Spleen (tissue), 11 donors: Measurements from ENCODE around the gene SORBS2. TPM values are rescaled to one million over a fixed set of nuclear protein-coding genes. Genes with fewer than 3 reads are reported as not detected.

Experiments used
- DNase-seq: peaks from one replicate; pipeline ENCODE4 v3.0.0-alpha.2; 2020
- H3K27ac ChIP-seq, 8 donors: fragments of 200-600 bp; sonication (generic) in 7 of 8; 1 replicate in 4 of 8; 2 replicates in 4 of 8; pipeline versions ENCODE4 v1.5.0 to v1.8.0; 2016 to 2021; ENCODE audit warnings: inconsistent platforms in 4 of 8, mild to moderate bottlenecking in 4 of 8, moderate library complexity in 1 of 8
- H3K27me3 ChIP-seq, 7 donors: fragments of 200-600 bp; sonication (generic) in 6 of 7; replicated peaks in 1 of 7; 1 replicate in 4 of 7; 2 replicates in 3 of 7; pipeline versions ENCODE4 v1.5.0 to v1.8.0; 2016 to 2021; ENCODE audit warnings: inconsistent platforms in 3 of 7, mild to moderate bottlenecking in 1 of 7
- H3K36me3 ChIP-seq, 6 donors: fragments of 200-600 bp; sonication (generic) in 5 of 6; 1 replicate in 4 of 6; 2 replicates in 2 of 6; pipeline versions ENCODE4 v1.5.0 to v1.8.0; 2016 to 2021; ENCODE audit warnings: inconsistent platforms in 2 of 6
- H3K4me1 ChIP-seq, 6 donors: fragments of 200-600 bp; sonication (generic) in 5 of 6; 1 replicate in 3 of 6; 2 replicates in 3 of 6; pipeline versions ENCODE4 v1.5.0 to v1.8.0; 2016 to 2021; ENCODE audit warnings: inconsistent platforms in 3 of 6
- H3K4me3 ChIP-seq, 8 donors: fragments of 200-600 bp; sonication (generic) in 7 of 8; 1 replicate in 4 of 8; 2 replicates in 4 of 8; pipeline versions ENCODE4 v1.5.0 to v1.8.0; 2016 to 2021; ENCODE audit warnings: inconsistent platforms in 4 of 8, mild to moderate bottlenecking in 4 of 8, moderate library complexity in 2 of 8
- H3K9me3 ChIP-seq, 8 donors: fragments of 200-600 bp; sonication (generic) in 7 of 8; 1 replicate in 4 of 8; 2 replicates in 4 of 8; pipeline versions ENCODE4 v1.5.0 to v1.8.0; 2016 to 2021; ENCODE audit warnings: inconsistent platforms in 4 of 8
- POLR2A ChIP-seq, 3 donors: fragments of 450-650 bp; IDR thresholded peaks; one replicate each; pipeline ENCODE4 v1.5.1; 2017; ENCODE audit warnings: antibody characterized with exemption in 3 of 3, mild to moderate bottlenecking in 1 of 3
- POLR2AphosphoS5 ChIP-seq, 3 donors: sonication (generic); formaldehyde crosslinking; IDR thresholded peaks; one replicate each; pipeline ENCODE4 v1.5.1; 2017; ENCODE audit warnings: antibody characterized with exemption in 3 of 3
- WGBS, 5 donors: extraction: QIAGEN DNeasy Blood & Tissue Kit in 3 of 5; methylation state at CpG; one replicate each; pipeline versions ENCODE4 v1.1.5 to v1.1.7; 2013 to 2018; 5-methylcytosine and 5-hydroxymethylcytosine counted together
- intact Hi-C: fragments of 100-400 bp; cut with DNase I; formaldehyde crosslinking; loops from one replicate; pipeline ENCODE4 v1.15.0; 2023; ENCODE audit warnings: low total_unique reads
- polyA plus RNA-seq, 3 donors: library from polyadenylated mRNA; stranded (reverse); fragments of 200-250 nt; gene quantifications; one replicate each; pipeline ENCODE4 v1.2.1, GENCODE V29; 2013
- total RNA-seq, 7 donors: library from RNA; depleted of rRNA in 3 of 7; stranded (reverse); fragments of >200 nt in 3 of 7; fragmentation: NEBNext Ultra II Directional in 4 of 7; extraction: Animal tissue kit (Norgen Biotek cat#: 25700) in 4 of 7; gene quantifications; one replicate each; pipeline versions ENCODE4 v1.1.0 to v1.2.1, GENCODE V29; 2016 to 2021
- TF ChIP-seq, protein P1 (sequence below), 11 experiments: fragments of 200-600 bp in 7 of 11; fragments of 450-650 bp in 4 of 11; sonication (generic) in 4 of 11; IDR thresholded peaks in 8 of 11; conservative IDR thresholded peaks in 3 of 11; 1 replicate in 7 of 11; 2 replicates in 4 of 11; pipeline versions ENCODE4 v1.4.0 to v1.8.0; 2016 to 2021; ENCODE audit warnings: antibody characterized with exemption in 11 of 11, inconsistent platforms in 4 of 11, mild to moderate bottlenecking in 1 of 11
- donor health status: healthy with polysubstance abuse.
- donor health status: DM: no; HTN: no; CAD: no; lungs with moderate emphysema.
- donor health status: DM: no; HTN: no; CAD: no.
- donor health status: Bipolar disorder and iron deficiency.
- donor health status: healthy.
- donor health status: DM: no; HTN: no; CAD: no.
- donor health status: DM: yes; HTN: yes; CAD: no.

Gene SORBS2
- total and polyA plus RNA-seq, 10 donors, result 5.9 to 128 (median 84.8) TPM

DNA sequence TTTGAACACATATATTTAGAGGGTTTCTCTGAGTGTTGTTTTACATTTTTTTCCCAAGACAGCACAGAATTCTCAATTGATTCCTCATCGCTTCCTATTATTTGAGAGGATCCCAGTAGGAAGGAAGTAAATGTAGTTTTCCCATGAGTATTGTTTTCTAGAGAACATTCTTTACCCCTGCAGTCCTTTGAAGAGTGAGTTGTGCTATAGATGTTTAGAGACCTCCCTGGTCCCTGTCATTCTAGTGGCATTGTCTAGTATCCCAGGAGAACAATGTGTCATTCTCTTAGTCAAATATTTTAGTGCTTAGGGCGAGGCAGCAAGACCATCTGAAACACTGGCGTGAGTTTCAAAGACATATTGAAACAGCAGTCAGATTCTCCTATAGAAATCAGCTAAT, 32.5 kb downstream of the SORBS2 start:
- Histone ChIP-seq H3K36me3 (no peaks in the 10 kb centered on the region), H3K9me3 (no peaks in the 10 kb centered on the region), H3K27me3 (no peaks in the 10 kb centered on the region), H3K4me1 (peaks cover 0 to 29% (median 5%) of the 10 kb centered on the region in 6 donors), H3K4me3 (no peak overlapping the region), H3K27ac (no peak overlapping the region)
- TF ChIP-seq POLR2A (IDR thresholded peaks at IDR 0.05) (no peak), POLR2AphosphoS5 (IDR thresholded peaks at IDR 0.05) (no peak)
- TF ChIP-seq, protein P1, sequence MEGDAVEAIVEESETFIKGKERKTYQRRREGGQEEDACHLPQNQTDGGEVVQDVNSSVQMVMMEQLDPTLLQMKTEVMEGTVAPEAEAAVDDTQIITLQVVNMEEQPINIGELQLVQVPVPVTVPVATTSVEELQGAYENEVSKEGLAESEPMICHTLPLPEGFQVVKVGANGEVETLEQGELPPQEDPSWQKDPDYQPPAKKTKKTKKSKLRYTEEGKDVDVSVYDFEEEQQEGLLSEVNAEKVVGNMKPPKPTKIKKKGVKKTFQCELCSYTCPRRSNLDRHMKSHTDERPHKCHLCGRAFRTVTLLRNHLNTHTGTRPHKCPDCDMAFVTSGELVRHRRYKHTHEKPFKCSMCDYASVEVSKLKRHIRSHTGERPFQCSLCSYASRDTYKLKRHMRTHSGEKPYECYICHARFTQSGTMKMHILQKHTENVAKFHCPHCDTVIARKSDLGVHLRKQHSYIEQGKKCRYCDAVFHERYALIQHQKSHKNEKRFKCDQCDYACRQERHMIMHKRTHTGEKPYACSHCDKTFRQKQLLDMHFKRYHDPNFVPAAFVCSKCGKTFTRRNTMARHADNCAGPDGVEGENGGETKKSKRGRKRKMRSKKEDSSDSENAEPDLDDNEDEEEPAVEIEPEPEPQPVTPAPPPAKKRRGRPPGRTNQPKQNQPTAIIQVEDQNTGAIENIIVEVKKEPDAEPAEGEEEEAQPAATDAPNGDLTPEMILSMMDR (IDR thresholded peaks at IDR 0.05 in 8 of 11, conservative IDR thresholded peaks at IDR 0.05 in 3 of 11), result no peak
- intact Hi-C loops, result no loop called here
- no peak for DNase-seq
- WGBS, 5 donors, result 81 to 91% (median 90%) methylated on average over 3 of the region's 3 CpGs

- Histone ChIP-seq H3K9me3 (no peaks in the 10 kb centered on the region), H3K27ac (no peak overlapping the region), H3K36me3 (no peaks in the 10 kb centered on the region), H3K4me3 (no peak overlapping the region), H3K4me1 (peaks cover 0 to 30% (median 9%) of the 10 kb centered on the region in 6 donors), H3K27me3 (peaks cover 0 to 5% (median 0%) of the 10 kb centered on the region in 7 donors)
- TF ChIP-seq POLR2A (IDR thresholded peaks at IDR 0.05) (no peak), POLR2AphosphoS5 (IDR thresholded peaks at IDR 0.05) (no peak)
- TF ChIP-seq, protein P1 (IDR thresholded peaks at IDR 0.05 in 8 of 11, conservative IDR thresholded peaks at IDR 0.05 in 3 of 11), result no peak
- DNase-seq, result no peak
- intact Hi-C loops, result no loop called here
- WGBS, 5 donors, result 85 to 93% (median 92%) methylated on average over 11 of the region's 11 CpGs
Observed at GRCh38 chr4:185778307-185778706, 33.7 kb downstream of the SORBS2 start.

DNA sequence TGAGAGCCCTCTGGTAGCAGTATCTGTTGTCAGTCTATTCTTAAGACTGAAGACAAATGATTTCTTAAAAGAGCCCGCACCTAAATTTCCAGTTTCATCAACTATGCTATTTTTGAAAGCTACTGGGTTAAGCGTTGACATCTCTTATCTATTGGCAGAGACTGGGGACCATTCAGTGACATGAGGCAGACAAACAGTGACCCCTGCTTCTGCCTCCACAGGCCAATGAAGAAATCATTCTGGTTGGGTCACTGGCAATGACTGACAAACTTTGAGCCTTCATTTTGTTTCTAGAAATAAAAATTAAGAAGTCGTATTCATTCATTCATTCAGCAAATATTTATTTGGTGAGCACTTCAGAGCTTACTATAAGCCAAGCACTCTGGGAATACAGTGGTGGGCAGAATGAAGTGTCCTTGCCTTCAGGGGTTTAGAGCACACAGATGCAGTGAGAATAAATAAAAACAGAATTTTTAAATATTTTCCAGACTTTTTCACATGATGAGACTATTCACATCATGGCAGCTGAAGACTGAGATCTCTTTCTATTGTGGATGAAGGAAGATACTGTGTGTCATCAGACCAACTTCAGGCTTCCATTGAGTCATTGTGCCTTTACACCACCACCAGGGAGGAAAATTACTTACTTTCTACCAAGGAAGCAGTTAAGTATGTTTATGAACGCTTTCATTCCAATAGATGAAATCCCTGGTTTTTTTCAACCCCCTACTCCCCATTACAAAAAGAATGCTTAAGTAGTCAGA, 36.0 kb downstream of the SORBS2 start:
- H3K4me3 ChIP-seq, result no peak overlapping the region
- no peak for DNase-seq
- H3K36me3 ChIP-seq, result no peaks in the 10 kb centered on the region

More for the DNA sequence above, 36.0 kb downstream of the SORBS2 start:
- Histone ChIP-seq H3K27me3 (peaks cover 0 to 7% (median 0%) of the 10 kb centered on the region in 7 donors), H3K9me3 (no peaks in the 10 kb centered on the region), H3K27ac (peak overlapping the region in 6 of 8 donors; percentile 41 to 69 (median 58)), H3K4me1 (peaks cover 0 to 28% (median 9%) of the 10 kb centered on the region in 6 donors)
- TF ChIP-seq, protein P1 (IDR thresholded peaks at IDR 0.05 in 8 of 11, conservative IDR thresholded peaks at IDR 0.05 in 3 of 11), result no peak
- no peak for TF ChIP-seq POLR2AphosphoS5 (IDR thresholded peaks at IDR 0.05)
- no peak for TF ChIP-seq POLR2A (IDR thresholded peaks at IDR 0.05)
- intact Hi-C loops, result no loop called here
- WGBS, 5 donors, result 71 to 87% (median 83%) methylated on average over 4 of the region's 4 CpGs
